Adrenal gland (tissue), 12 donors: ENCODE measurements around the gene CFAP70. TPM values are rescaled to one million over a fixed set of nuclear protein-coding genes. Genes with fewer than 3 reads are reported as not detected.

ENCODE experiments used
- DNase-seq, 7 donors: peaks; one replicate each; pipeline ENCODE4 v3.0.0-alpha.2; 2019 to 2020
- H3K27ac ChIP-seq, 5 donors: fragments of 200-600 bp; sonication (generic) in 4 of 5; 1 replicate in 3 of 5; 2 replicates in 2 of 5; pipeline versions ENCODE4 v1.5.1 to v1.8.0; 2016 to 2020; ENCODE audit warnings: mild to moderate bottlenecking in 1 of 5
- H3K27me3 ChIP-seq: fragments of 200-600 bp; 2 replicates; pipeline ENCODE4 v1.8.0; 2021
- H3K36me3 ChIP-seq, 2 donors: fragments of 200-600 bp; replicated peaks in 1 of 2; 1 replicate in 1 of 2; 2 replicates in 1 of 2; pipeline versions ENCODE4 v1.5.1 to v1.8.0; 2018 to 2022
- H3K4me1 ChIP-seq, 2 donors: fragments of 200-600 bp; replicated peaks in 1 of 2; 1 replicate in 1 of 2; 2 replicates in 1 of 2; pipeline versions ENCODE4 v1.5.1 to v1.8.0; 2018 to 2021
- H3K4me3 ChIP-seq, 4 donors: fragments of 200-600 bp; sonication (generic) in 3 of 4; one replicate each; pipeline ENCODE4 v1.5.1; 2016 to 2018
- H3K9me3 ChIP-seq, 3 donors: fragments of 200-600 bp; sonication (generic) in 1 of 3; replicated peaks in 1 of 3; 1 replicate in 2 of 3; 2 replicates in 1 of 3; pipeline versions ENCODE4 v1.5.1 to v1.8.0; 2016 to 2021
- CTCF ChIP-seq, 6 experiments: fragments of 450-650 bp in 4 of 6; fragments of 200-600 bp in 2 of 6; sonication (generic) in 1 of 6; IDR thresholded peaks; 1 replicate in 5 of 6; 2 replicates in 1 of 6; pipeline versions ENCODE4 v1.5.1 to v1.8.0; 2016 to 2021; ENCODE audit warnings: antibody characterized with exemption in 6 of 6, mild to moderate bottlenecking in 2 of 6, moderate library complexity in 1 of 6
- POLR2A ChIP-seq, 2 donors: fragments of 450-650 bp; IDR thresholded peaks; one replicate each; pipeline ENCODE4 v1.6.1; 2017; ENCODE audit warnings: antibody characterized with exemption in 2 of 2, mild to moderate bottlenecking in 2 of 2, moderate library complexity in 1 of 2
- WGBS, 4 donors: extraction: QIAGEN DNeasy Blood & Tissue Kit in 2 of 4; methylation state at CpG; one replicate each; pipeline versions ENCODE4 v1.1.5 to v1.1.7; 2013 to 2017; 5-methylcytosine and 5-hydroxymethylcytosine counted together
- intact Hi-C, 2 donors: fragments of 100-400 bp; cut with DNase I; formaldehyde crosslinking; loops; one replicate each; pipeline versions ENCODE4 v1.14.1 to v1.15.0; 2022 to 2023
- polyA plus RNA-seq, 3 donors: library from polyadenylated mRNA; stranded (reverse); fragments of 200-250 nt in 2 of 3; fragments of 350-450 nt in 1 of 3; fragmentation: Illumina TruSeq in 1 of 3; extraction: RNeasy Lipid Tissue Mini Kit (QIAGEN cat#74804) in 1 of 3; gene quantifications; one replicate each; pipeline ENCODE4 v1.2.3, GENCODE V29; 2013 to 2014
- total RNA-seq, 9 donors: library from RNA; depleted of rRNA in 4 of 9; stranded (reverse); fragments of >200 nt in 4 of 9; fragments of 120-200 nt in 1 of 9; fragmentation: NEBNext Ultra II Directional in 1 of 9; extraction: Animal tissue kit (Norgen Biotek cat#: 25700) in 1 of 9; gene quantifications; one replicate each; pipeline versions ENCODE4 v1.1.0 to v1.2.4, GENCODE V29; 2013 to 2023
- donor health status: healthy with polysubstance abuse.
- donor health status: Bipolar disorder and iron deficiency.
- donor health status: DM: yes; HTN: yes; CAD: no.
- donor health status: DM: no; HTN: no; CAD: no.
- donor health status: DM: no; HTN: no; CAD: no.
- donor health status: DM: yes; HTN: yes; CAD: no.

The CFAP70 gene
- total and polyA plus RNA-seq, 12 donors: 1.6 to 43.6 (median 6.7) TPM

DNA sequence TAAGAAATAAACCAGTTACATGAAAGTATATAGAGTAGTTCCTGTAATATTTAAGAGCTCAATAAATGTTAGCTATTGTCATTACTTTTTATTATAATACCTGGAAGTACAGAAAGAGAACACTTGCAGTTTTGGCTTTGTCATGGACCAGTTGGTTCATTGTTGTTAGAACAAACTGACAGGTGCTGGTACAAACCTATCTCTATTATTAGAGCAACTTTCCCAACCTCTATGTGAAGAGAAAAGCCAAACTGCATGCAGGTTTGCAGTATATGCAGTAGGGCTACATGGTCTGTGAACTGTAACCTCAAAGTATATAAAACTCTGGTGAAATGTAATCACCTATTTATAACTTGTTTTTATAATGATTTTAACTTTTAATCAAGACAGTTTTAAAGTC lies 132.0 kb downstream of the CFAP70 start:
- H3K36me3 ChIP-seq: no peaks in the 10 kb centered on the region
- H3K4me1 ChIP-seq: no peaks in the 10 kb centered on the region
- DNase-seq: no peak
- no peak overlapping the region for H3K27ac ChIP-seq
- no peaks in the 10 kb centered on the region for H3K9me3 ChIP-seq
- H3K4me3 ChIP-seq: no peak overlapping the region
- TF ChIP-seq CTCF (IDR thresholded peaks at IDR 0.05) (no peak), POLR2A (IDR thresholded peaks at IDR 0.05) (no peak)
- intact Hi-C loops: no loop called here
- H3K27me3 ChIP-seq: no peaks in the 10 kb centered on the region

DNA sequence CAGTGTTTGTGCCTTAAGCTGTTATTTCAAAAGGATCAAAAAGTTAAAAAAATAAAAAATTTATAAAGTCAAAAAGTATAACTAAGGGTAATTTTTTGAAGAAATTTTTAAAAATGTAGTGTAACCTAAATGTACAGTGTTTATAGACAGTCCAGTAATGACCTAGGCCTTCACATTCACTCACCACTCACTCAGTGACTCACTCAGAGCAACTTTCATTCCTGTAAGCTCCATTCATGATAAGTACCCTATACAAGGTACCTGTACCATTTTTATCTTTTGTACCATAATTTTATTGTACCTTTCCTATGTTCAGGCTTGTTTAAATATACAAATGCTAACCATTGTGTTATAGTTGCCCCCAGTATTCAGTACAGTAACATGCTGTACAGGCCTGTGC lies 133.1 kb downstream of the CFAP70 start:
- Histone ChIP-seq H3K9me3 (no peaks in the 10 kb centered on the region), H3K4me1 (no peaks in the 10 kb centered on the region), H3K4me3 (no peak overlapping the region), H3K27ac (no peak overlapping the region), H3K36me3 (no peaks in the 10 kb centered on the region), H3K27me3 (no peaks in the 10 kb centered on the region)
- intact Hi-C loops: no loop called here
- no peak for DNase-seq
- TF ChIP-seq CTCF (IDR thresholded peaks at IDR 0.05) (no peak), POLR2A (IDR thresholded peaks at IDR 0.05) (no peak)

- TF ChIP-seq POLR2A (IDR thresholded peaks at IDR 0.05) (no peak), CTCF (IDR thresholded peaks at IDR 0.05) (no peak)
- Histone ChIP-seq H3K27me3 (no peaks in the 10 kb centered on the region), H3K4me1 (peaks cover 0 to 7% of the 10 kb centered on the region in 2 donors), H3K36me3 (peaks cover 0 to 3% of the 10 kb centered on the region in 2 donors), H3K9me3 (no peaks in the 10 kb centered on the region), H3K4me3 (no peak overlapping the region), H3K27ac (no peak overlapping the region)
- 87 to 95% (median 94%) methylated on average over 1 of the region's 1 CpG for WGBS, 4 donors
- no peak for DNase-seq
- intact Hi-C loops: no loop called here
Measured at GRCh38 chr10:73220989-73221388, 137.7 kb downstream of the CFAP70 start.

DNA sequence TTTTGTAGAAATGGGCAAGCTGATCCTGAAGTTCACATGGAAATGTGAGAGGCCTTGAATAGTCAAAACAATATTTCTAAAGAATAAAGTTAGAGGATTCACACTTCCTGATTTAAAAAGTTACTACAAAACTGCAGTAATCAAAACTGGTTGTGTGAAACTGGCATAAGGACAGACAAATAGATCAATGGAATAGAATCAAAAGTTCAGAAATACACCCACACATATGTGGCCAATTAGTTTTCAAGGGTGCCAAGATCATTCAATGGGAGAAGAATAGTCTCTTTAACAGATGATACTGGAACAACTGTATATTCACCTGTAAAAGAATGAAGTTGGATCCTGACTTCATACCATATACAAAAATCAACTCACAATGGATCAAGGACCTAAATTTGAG lies 139.3 kb downstream of the CFAP70 start:
- Histone ChIP-seq H3K4me3 (no peak overlapping the region), H3K27ac (no peak overlapping the region), H3K9me3 (no peaks in the 10 kb centered on the region), H3K27me3 (no peaks in the 10 kb centered on the region), H3K4me1 (peaks cover 0 to 7% of the 10 kb centered on the region in 2 donors), H3K36me3 (peaks cover 0 to 3% of the 10 kb centered on the region in 2 donors)
- TF ChIP-seq CTCF (IDR thresholded peaks at IDR 0.05): no peak
- TF ChIP-seq POLR2A (IDR thresholded peaks at IDR 0.05): no peak
- intact Hi-C loops: no loop called here
- DNase-seq: no peak
